Endodermal cell (in vitro differentiated cells): ENCODE measurements around the gene C5orf63. TPM values are rescaled to one million over a fixed set of nuclear protein-coding genes. Genes with fewer than 3 reads are reported as not detected.
"Not testable (repeated sequence)": the region's sequence is repeated elsewhere in the genome, so short reads cannot be mapped to it uniquely, and the experiment has no call there.

Experiments
- DNase-seq: peaks from one replicate; pipeline ENCODE4 v3.0.0-alpha.2; 2017
- H3K27ac ChIP-seq: 2 replicates; pipeline ENCODE4 v1.5.1; 2013; ENCODE audit warnings: mild to moderate bottlenecking, low read depth, low read length, moderate library complexity
- H3K27me3 ChIP-seq: 2 replicates; pipeline ENCODE4 v1.6.1; 2013; ENCODE audit warnings: mild to moderate bottlenecking, low read length, moderate library complexity; ENCODE audit not compliant: insufficient read depth, control insufficient read depth, poor library complexity, severe bottlenecking
- H3K36me3 ChIP-seq: 2 replicates; pipeline ENCODE4 v1.7.0; 2013; ENCODE audit warnings: mild to moderate bottlenecking, low read length, moderate library complexity; ENCODE audit not compliant: control insufficient read depth, insufficient read depth
- H3K4me1 ChIP-seq: one replicate; pipeline ENCODE4 v1.7.0; 2013; ENCODE audit warnings: low read length; ENCODE audit not compliant: control insufficient read depth, insufficient read depth
- H3K4me3 ChIP-seq: 2 replicates; pipeline ENCODE4 v1.5.1; 2013; ENCODE audit warnings: mild to moderate bottlenecking, low read length, moderate library complexity
- H3K9ac ChIP-seq: 2 replicates; pipeline ENCODE4 v1.6.1; 2013; ENCODE audit warnings: mild to moderate bottlenecking, low read length, moderate library complexity; ENCODE audit not compliant: poor library complexity, severe bottlenecking; ENCODE audit errors: extremely low read depth
- H3K9me3 ChIP-seq: 2 replicates; pipeline ENCODE4 v1.6.1; 2013; ENCODE audit warnings: mild to moderate bottlenecking, low read length, moderate library complexity; ENCODE audit not compliant: control insufficient read depth
- H3K27ac Mint-ChIP-seq: 2 replicates; pipeline ENCODE4 v1.8.0; 2020; ENCODE audit warnings: mixed read lengths
- H3K27me3 Mint-ChIP-seq: 2 replicates; pipeline ENCODE4 v1.8.0; 2021; ENCODE audit warnings: mild to moderate bottlenecking, mixed read lengths; ENCODE audit not compliant: insufficient read depth
- H3K36me3 Mint-ChIP-seq: 2 replicates; pipeline ENCODE4 v1.8.0; 2020; ENCODE audit warnings: low read depth, mixed read lengths
- H3K4me1 Mint-ChIP-seq: 2 replicates; pipeline ENCODE4 v1.8.0; 2020; ENCODE audit warnings: mixed read lengths
- H3K4me3 Mint-ChIP-seq: 2 replicates; pipeline ENCODE4 v1.8.0; 2020; ENCODE audit warnings: mild to moderate bottlenecking, moderate library complexity, mixed read lengths
- H3K9me3 Mint-ChIP-seq: 2 replicates; pipeline ENCODE4 v1.8.0; 2020; ENCODE audit warnings: mild to moderate bottlenecking, mixed read lengths
- CTCF ChIP-seq: fragments of 200-600 bp; sonication (generic); conservative IDR thresholded peaks from 2 replicates; pipeline ENCODE4 v1.5.0; 2021; ENCODE audit warnings: antibody characterized with exemption, mild to moderate bottlenecking
- WGBS, 2 experiments: methylation state at CpG; one replicate each; pipeline versions ENCODE4 v1.1.5 to v1.1.7; 2013; ENCODE audit warnings: missing lambda C conversion rate in 2 of 2, mixed read lengths in 1 of 2; ENCODE audit not compliant: insufficient coverage in 1 of 2, insufficient read length in 1 of 2; 5-methylcytosine and 5-hydroxymethylcytosine counted together
- total RNA-seq, 2 donors: library from RNA; stranded (reverse); fragmentation: NEBNext Ultra II Directional in 1 of 2; extraction: Animal tissue kit (Norgen Biotek cat#: 25700) in 1 of 2; gene quantifications; 2 replicates in 1 of 2; 3 replicates in 1 of 2; pipeline ENCODE4 v1.2.1, GENCODE V29; 2021

Gene C5orf63
- total RNA-seq, 2 donors from 2014 or later: 0.86 to 9.4 TPM

- Mint-ChIP-seq H3K4me1 (peaks cover 11% of the 10 kb centered on the region), H3K27ac (no peak overlapping the region), H3K9me3 (no peaks in the 10 kb centered on the region), H3K4me3 (no peak overlapping the region), H3K36me3 (no peaks in the 10 kb centered on the region), H3K27me3 (peaks cover 4% of the 10 kb centered on the region)
- 94 to 100% methylated on average over 1 to 3 of the region's 3 CpGs for WGBS, 2 experiments
- Histone ChIP-seq H3K9me3 (no peaks in the 10 kb centered on the region), H3K4me3 (no peak overlapping the region), H3K27me3 (no peaks in the 10 kb centered on the region), H3K4me1 (peaks cover 10% of the 10 kb centered on the region), H3K36me3 (no peaks in the 10 kb centered on the region), H3K27ac (no peak overlapping the region), H3K9ac (no peak overlapping the region)
- no peak for TF ChIP-seq CTCF
- no peak for DNase-seq
These were observed 50.5 kb downstream of the C5orf63 start for GRCh38 chr5:127022846-127023245.

- no peaks in the 10 kb centered on the region for H3K9me3 ChIP-seq
- H3K27me3 ChIP-seq: no peaks in the 10 kb centered on the region
- no peak overlapping the region for H3K4me3 ChIP-seq
- no peak overlapping the region for H3K27ac ChIP-seq
- TF ChIP-seq CTCF: no peak
- H3K4me1 Mint-ChIP-seq: peaks cover 8% of the 10 kb centered on the region
- DNase-seq: no peak
- H3K36me3 Mint-ChIP-seq: no peaks in the 10 kb centered on the region
- H3K36me3 ChIP-seq: no peaks in the 10 kb centered on the region
- no peaks in the 10 kb centered on the region for H3K27me3 Mint-ChIP-seq
- H3K4me1 ChIP-seq: no peaks in the 10 kb centered on the region
- H3K27ac Mint-ChIP-seq: no peak overlapping the region
- H3K9ac ChIP-seq: no peak overlapping the region
- H3K4me3 Mint-ChIP-seq: no peak overlapping the region
- peaks cover 4% of the 10 kb centered on the region for H3K9me3 Mint-ChIP-seq
- WGBS, 2 experiments: 96 to 100% methylated on average over 1 of the region's 1 CpG
These were observed 53.4 kb downstream of the C5orf63 start for GRCh38 chr5:127019928-127020327.

GRCh38 chr5:127016722-127017121 lies 56.6 kb downstream of the C5orf63 start:
- H3K27me3 Mint-ChIP-seq, H3K4me3 ChIP-seq, H3K9me3 Mint-ChIP-seq, H3K27ac Mint-ChIP-seq, H3K9me3 ChIP-seq, H3K4me1 Mint-ChIP-seq, DNase-seq, H3K4me3 Mint-ChIP-seq, H3K27me3 ChIP-seq, H3K9ac ChIP-seq, H3K27ac ChIP-seq, H3K36me3 Mint-ChIP-seq, H3K36me3 ChIP-seq, H3K4me1 ChIP-seq: not testable (repeated sequence)
- WGBS, 2 experiments: 98% methylated on average over 4 of the region's 4 CpGs; no CpG with 5 or more reads in 1 of the 2 experiments

GRCh38 chr5:127015716-127016115 lies 57.6 kb downstream of the C5orf63 start:
- H3K36me3 Mint-ChIP-seq: no peaks in the 10 kb centered on the region
- 94% methylated on average over 3 to 4 of the region's 4 CpGs for WGBS, 2 experiments
- Histone ChIP-seq H3K27me3 (no peaks in the 10 kb centered on the region), H3K9ac (no peak overlapping the region), H3K4me3 (no peak overlapping the region), H3K4me1 (no peaks in the 10 kb centered on the region), H3K27ac (no peak overlapping the region), H3K9me3 (no peaks in the 10 kb centered on the region), H3K36me3 (no peaks in the 10 kb centered on the region)
- peaks cover 4% of the 10 kb centered on the region for H3K9me3 Mint-ChIP-seq
- no peaks in the 10 kb centered on the region for H3K27me3 Mint-ChIP-seq
- H3K4me3 Mint-ChIP-seq: no peak overlapping the region
- no peak for TF ChIP-seq CTCF
- H3K27ac Mint-ChIP-seq: no peak overlapping the region
- no peak for DNase-seq
- peaks cover 10% of the 10 kb centered on the region for H3K4me1 Mint-ChIP-seq
